Frontal cortex (tissue), 4 donors: ENCODE results near the gene SMYD5. TPM values are rescaled to one million over a fixed set of nuclear protein-coding genes. Genes with fewer than 3 reads are reported as not detected.

Source experiments
- DNase-seq, 2 donors: peaks; one replicate each; pipeline ENCODE4 v3.0.0; 2012; ENCODE audit warnings: low spot score in 2 of 2
- FAIRE-seq: peaks from 2 replicates; lab custom pipeline; 2012; peaks lifted over from hg19 to GRCh38; lab: Jason Lieb, UNC
- total RNA-seq: library from RNA; depleted of rRNA; stranded (reverse); fragments of >200 nt; gene quantifications from one replicate; pipeline ENCODE4 v1.2.3, GENCODE V29; 2014
- donor health status: control.
- donor health status: control.
- donor health status: control.

The SMYD5 gene
- total RNA-seq, 1 donor from 2014 or later: 19.6 TPM

- FAIRE-seq (no peak), DNase-seq (no peak)
These were observed 55.8 kb downstream of the SMYD5 start for GRCh38 chr2:73269686-73270465.

- FAIRE-seq: no peak
- DNase-seq: no peak
These were observed 58.2 kb downstream of the SMYD5 start for GRCh38 chr2:73272270-73272669.

Other genes with a start within 250 kb of the SMYD5 start
- gene SFXN5, start 142.5 kb upstream of the SMYD5 start, total RNA-seq: 12.2 TPM
- gene RAB11FIP5, start 101.3 kb upstream of the SMYD5 start, total RNA-seq: 5.7 TPM
- gene NOTO, start 11.7 kb upstream of the SMYD5 start, total RNA-seq: not detected
- gene PRADC1, start 19.0 kb downstream of the SMYD5 start, total RNA-seq: 7.3 TPM
- gene CCT7, start 20.1 kb downstream of the SMYD5 start, total RNA-seq: 214 TPM
- 20.0 TPM for gene FBXO41, start 70.2 kb downstream of the SMYD5 start, total RNA-seq
- gene EGR4, start 79.3 kb downstream of the SMYD5 start, total RNA-seq: not detected
- 61.1 TPM for gene ALMS1, start 171.6 kb downstream of the SMYD5 start, total RNA-seq